H4 (cell line): ENCODE measurements around the gene FBL. TPM values are rescaled to one million over a fixed set of nuclear protein-coding genes. Genes with fewer than 3 reads are reported as not detected.
"Not testable (repeated sequence)": the region's sequence is repeated elsewhere in the genome, so short reads cannot be mapped to it uniquely, and the experiment has no call there.

ENCODE experiments used
- DNase-seq: peaks from one replicate; pipeline ENCODE4 v3.0.0-alpha.2; 2015; ENCODE audit warnings: low spot score
- total RNA-seq: library from RNA; depleted of rRNA; stranded (reverse); fragments of >200 nt; shearing (Covaris generic); gene quantifications from 2 replicates; pipeline ENCODE4 v1.2.3, GENCODE V29; 2014

FBL gene
- total RNA-seq, 1 experiment from 2014 or later, result 256 TPM

GRCh38 chr19:39876486-39876885, 30.3 kb upstream of the FBL start:
- not testable (repeated sequence) for DNase-seq

- not testable (repeated sequence) for DNase-seq
Measured at GRCh38 chr19:39875401-39875864, 29.3 kb upstream of the FBL start.

- no peak for DNase-seq
Measured at GRCh38 chr19:39874404-39874803, 28.2 kb upstream of the FBL start.

- DNase-seq, result no peak
Measured at GRCh38 chr19:39873385-39873784, 27.2 kb upstream of the FBL start.

GRCh38 chr19:39871886-39872866, 26.0 kb upstream of the FBL start:
- no peak for DNase-seq

GRCh38 chr19:39871362-39871761, 25.2 kb upstream of the FBL start:
- no peak for DNase-seq

- no peak for DNase-seq
Measured at GRCh38 chr19:39870171-39870971, 24.2 kb upstream of the FBL start.

GRCh38 chr19:39867952-39868351, 21.8 kb upstream of the FBL start:
- DNase-seq, result no peak

GRCh38 chr19:39867133-39867532, 21.0 kb upstream of the FBL start:
- no peak for DNase-seq

- DNase-seq, result no peak
Measured at GRCh38 chr19:39865953-39866352, 19.8 kb upstream of the FBL start.

GRCh38 chr19:39865186-39865585, 19.0 kb upstream of the FBL start:
- no peak for DNase-seq

GRCh38 chr19:39864118-39864517, 17.9 kb upstream of the FBL start:
- no peak for DNase-seq

- no peak for DNase-seq
Measured at GRCh38 chr19:39858541-39858940, 12.4 kb upstream of the FBL start.

- no peak for DNase-seq
Measured at GRCh38 chr19:39852882-39853281, 6.7 kb upstream of the FBL start.

- DNase-seq, result no peak
Measured at GRCh38 chr19:39850892-39851291, 4.7 kb upstream of the FBL start.

- no peak for DNase-seq
Measured at GRCh38 chr19:39848392-39848791, 2.2 kb upstream of the FBL start.

GRCh38 chr19:39847525-39847924, 1.3 kb upstream of the FBL start:
- no peak for DNase-seq

GRCh38 chr19:39846678-39847486, 703 bp upstream of the FBL start:
- no peak for DNase-seq

GRCh38 chr19:39845584-39845932, 621 bp downstream of the FBL start:
- no peak for DNase-seq

GRCh38 chr19:39845172-39845571, 1.0 kb downstream of the FBL start:
- no peak for DNase-seq

GRCh38 chr19:39843919-39844793, 2.0 kb downstream of the FBL start:
- no peak for DNase-seq
